Measurements from ENCODE around the gene KLRD1. TPM values are rescaled to one million over a fixed set of nuclear protein-coding genes. Genes with fewer than 3 reads are reported as not detected.

The KLRD1 gene, protein sequence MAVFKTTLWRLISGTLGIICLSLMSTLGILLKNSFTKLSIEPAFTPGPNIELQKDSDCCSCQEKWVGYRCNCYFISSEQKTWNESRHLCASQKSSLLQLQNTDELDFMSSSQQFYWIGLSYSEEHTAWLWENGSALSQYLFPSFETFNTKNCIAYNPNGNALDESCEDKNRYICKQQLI
- not detected in 2 replicates for total RNA-seq

DNA sequence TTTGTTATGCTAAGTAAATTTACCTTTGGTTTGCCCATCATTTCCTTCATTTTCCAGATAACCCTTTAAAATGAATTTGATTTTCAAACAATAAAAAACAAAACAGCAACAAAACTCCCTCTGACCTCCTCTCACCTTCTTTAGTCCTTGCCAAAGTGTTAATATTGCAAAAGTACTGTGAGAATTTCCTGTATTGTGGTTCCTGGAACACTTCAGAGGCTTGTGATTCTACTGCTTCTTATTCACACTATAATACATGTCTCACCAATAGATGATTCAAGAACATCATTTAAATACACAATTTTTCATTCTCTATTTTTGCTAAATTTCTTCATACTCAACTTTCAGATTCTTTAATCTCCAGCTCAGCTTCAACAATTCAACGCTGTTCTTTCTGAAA lies at the start of gene KLRD1:
KLRD1 (plus strand) TSS at position 241 of the 400 bp plus-strand sequence. CDS start 208 bp downstream, outside the sequence.

Other genes with a start within 250 kb of the KLRD1 start
- 21.0 and 33.7 TPM in 2 replicates for gene CLEC1A, start 208.9 kb upstream of the KLRD1 start, total RNA-seq
- not detected in 2 replicates for gene CLEC7A, start 177.7 kb upstream of the KLRD1 start, total RNA-seq
- not detected in 2 replicates for gene OLR1, start 135.7 kb upstream of the KLRD1 start, total RNA-seq
- gene TMEM52B, start 128.8 kb upstream of the KLRD1 start, total RNA-seq, result not detected in 2 replicates
- gene GABARAPL1, start 95.0 kb upstream of the KLRD1 start, total RNA-seq, result 27.2 and 29.2 TPM in 2 replicates
- not detected in 2 replicates for gene KLRK1, start 82.2 kb downstream of the KLRD1 start, total RNA-seq
- not detected in 2 replicates for gene KLRC4, start 101.9 kb downstream of the KLRD1 start, total RNA-seq
- gene KLRC3, start 112.7 kb downstream of the KLRD1 start, total RNA-seq, result not detected in 2 replicates
- gene KLRC2, start 128.1 kb downstream of the KLRD1 start, total RNA-seq, result not detected in 2 replicates
- not detected in 2 replicates for gene KLRC1, start 145.5 kb downstream of the KLRD1 start, total RNA-seq
- gene EIF2S3B, start 198.0 kb downstream of the KLRD1 start, total RNA-seq, result 0.59 and 0.67 TPM in 2 replicates

Measured in mammary microvascular endothelial cell (primary cell).